COLO829 (cell line): ENCODE measurements around the gene NEDD4L.
"Not testable (repeated sequence)": the region's sequence is repeated elsewhere in the genome, so short reads cannot be mapped to it uniquely, and the experiment has no call there.

Source experiments
- DNase-seq: peaks from one replicate; pipeline ENCODE4 v3.0.0; 2012; ENCODE audit warnings: low spot score

The NEDD4L gene

DNA sequence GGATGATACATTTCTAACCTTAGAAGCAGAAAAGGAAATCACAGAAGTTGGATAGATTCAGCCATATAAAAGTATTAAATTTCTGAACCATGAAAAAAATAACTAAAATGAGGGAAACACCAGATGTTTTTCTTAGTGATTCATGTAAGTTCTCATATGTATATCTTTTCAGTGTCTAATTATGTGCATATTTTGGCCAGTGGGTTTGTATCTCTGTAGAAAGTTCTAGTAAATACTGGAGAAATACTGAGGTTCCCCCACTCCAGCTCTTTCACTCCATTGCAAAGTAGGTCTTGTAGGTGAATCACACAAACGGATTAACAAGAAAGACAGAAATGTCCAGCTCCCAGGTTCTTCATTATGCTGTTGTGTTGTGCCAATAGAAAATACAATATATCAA lies 222.3 kb downstream of the NEDD4L start:
- DNase-seq = no peak

DNA sequence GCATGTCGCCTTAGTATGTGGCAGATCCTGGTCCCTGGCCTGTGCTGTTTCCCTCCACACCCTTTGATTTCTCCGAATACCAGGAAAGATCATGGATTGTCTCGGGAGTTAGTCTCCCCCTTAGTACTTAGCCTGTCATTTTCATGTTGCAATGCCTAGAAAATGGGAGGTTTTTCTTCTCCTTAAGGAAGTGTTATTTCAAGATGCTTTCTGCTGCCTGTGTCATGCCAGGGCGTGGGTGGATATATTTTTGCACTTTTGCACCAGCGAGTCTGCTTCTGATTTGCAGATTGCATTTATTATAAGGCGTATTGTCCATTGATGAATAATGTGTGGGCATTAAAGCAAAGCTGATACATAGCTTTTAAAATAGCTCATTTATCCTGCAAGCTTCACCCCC lies 223.5 kb downstream of the NEDD4L start:
- DNase-seq = peak; percentile 59

DNA sequence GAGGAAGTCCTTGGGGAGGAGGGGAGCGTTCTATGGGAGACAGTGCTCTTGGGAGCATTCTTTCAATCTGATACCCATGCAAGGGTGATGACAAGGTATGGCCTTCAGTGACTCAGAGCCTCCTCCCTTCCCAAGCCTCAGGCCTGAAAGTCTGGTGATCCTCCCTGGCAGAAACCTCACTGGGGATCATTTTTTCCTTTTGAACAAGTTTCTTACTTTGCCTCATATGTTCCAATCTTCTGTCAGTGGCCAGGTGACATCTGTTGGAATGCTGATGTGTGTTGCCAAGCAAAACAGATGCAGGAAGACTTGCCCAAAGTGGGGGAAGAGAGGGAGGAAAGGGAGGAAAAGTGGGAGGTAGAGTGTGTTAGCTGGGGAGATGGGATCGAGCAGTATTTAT lies 224.8 kb downstream of the NEDD4L start:
- DNase-seq = no peak

DNA sequence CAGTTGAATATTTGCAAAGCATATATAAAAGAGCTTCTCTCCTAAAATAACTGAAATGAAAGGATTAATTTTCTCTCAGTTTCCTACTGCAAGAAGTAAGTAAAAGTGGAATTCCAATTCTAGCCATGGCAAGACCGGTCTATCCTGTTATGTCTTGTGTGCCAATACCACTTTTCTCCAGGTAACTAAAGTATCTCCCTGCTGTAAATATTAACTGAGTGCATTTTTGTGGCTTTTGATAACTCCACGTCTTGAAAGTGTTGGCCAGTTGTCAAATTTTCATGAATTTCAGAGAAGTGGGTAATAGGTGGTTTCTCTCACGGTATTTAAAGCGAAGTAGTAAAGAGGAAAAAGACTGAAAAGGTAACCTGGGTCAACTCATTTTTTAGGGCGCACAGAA lies 225.9 kb downstream of the NEDD4L start:
- DNase-seq = no peak

DNA sequence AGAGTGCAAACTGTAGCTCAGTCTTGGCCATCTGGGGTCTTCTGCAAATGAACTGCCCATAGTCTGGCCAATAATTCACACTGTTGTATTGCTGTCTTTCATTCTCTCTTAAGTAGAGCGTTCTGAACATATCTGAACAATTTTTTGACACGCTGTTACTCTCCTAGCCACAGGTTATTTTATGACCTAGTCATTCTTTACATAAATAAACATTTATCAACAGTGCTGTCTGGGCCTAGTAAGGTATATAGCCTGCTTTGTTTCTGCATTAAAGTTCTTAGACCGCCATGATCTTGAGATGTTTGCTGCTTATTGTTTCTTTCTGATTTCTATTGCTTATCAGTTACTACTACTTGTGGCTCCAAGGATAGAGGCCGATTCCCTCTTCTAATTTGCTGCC lies 226.4 kb downstream of the NEDD4L start:
- DNase-seq = no peak

DNA sequence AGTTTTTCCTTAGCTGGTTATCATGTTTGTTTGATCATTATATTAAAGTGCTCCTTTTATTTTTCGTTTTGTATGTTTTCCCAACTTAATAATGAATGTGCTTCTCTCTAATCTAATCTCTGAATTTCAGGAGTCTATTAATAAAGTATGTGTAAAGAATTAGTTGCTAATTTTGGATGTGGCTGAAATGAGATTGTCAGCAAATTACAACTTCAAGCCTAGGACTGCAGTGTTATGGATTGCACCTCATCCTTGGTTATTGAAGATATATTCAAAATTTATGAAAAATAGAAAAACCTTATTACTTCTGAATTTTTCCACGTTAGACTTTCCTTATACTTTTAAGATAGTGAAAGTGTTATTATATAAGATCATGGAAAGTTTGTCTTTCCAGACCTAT lies 227.7 kb downstream of the NEDD4L start:
- no peak for DNase-seq

DNA sequence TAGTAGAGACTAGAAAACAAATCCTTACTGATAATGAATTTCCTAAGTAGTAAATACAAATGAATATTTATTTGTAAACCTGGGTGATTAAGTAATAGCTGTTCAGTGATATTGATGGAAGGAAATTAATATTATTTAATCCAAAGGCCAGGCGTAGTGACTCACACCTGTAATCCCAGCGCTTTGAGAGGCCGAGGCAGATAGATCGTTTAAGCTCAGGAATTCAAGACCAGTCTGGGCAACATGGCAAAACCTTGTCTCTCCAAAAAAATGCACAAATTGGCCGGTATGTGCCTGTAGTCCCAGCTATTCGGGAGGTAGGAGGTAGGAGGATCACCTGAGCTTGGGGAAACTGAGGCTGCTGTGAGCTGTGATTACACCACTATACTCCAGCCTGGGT lies 228.2 kb downstream of the NEDD4L start:
- DNase-seq = no peak

DNA sequence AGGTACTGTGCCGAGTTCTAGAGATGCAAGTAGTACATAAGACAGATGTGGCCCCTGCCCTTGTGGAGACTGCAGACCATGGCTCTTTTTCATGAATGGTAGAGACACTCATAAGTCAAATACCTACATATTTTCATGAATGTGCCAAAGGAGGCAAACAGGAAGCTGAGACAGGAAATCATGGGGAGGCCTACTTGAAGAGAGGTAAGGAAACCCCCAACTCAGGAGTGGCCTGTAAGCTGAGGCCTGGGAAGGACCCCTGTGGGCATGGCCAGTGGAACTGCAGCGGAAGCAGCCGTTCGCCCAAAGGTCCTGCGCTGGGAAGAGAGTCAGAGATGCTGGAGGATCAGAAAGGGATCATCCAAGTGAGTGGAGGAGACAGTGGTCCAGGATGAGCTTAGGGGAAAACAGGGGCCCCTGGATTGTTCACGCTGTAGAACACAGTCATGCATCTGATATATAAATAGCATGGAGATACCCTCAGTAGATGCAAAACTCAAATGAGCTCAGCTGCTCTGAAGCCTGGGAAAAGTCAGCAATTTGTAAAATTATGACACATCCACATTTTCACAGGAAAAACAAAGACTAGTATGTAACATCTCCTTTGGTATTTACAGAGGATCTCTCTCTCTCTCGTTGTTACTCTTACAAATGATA lies 228.9 kb downstream of the NEDD4L start:
- DNase-seq = no peak

DNA sequence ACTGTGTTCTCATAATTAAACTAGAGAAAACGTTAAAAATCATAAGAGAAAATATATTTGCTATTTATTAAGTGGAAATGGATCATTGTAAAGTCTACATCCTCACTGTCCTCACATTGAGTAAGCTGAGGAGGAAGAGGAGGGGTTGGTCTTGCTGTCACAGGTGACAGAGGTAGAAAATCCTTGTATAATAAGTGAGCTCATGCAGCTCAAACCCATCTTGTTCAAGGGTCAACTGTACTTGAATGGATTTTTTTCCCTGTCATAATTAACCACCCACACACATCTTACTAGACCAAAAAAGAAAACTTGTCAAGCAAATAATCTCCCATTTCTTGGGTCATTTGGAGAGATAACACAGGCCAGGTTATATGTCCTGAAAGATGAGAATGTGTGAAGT lies 231.2 kb downstream of the NEDD4L start:
- no peak for DNase-seq

DNA sequence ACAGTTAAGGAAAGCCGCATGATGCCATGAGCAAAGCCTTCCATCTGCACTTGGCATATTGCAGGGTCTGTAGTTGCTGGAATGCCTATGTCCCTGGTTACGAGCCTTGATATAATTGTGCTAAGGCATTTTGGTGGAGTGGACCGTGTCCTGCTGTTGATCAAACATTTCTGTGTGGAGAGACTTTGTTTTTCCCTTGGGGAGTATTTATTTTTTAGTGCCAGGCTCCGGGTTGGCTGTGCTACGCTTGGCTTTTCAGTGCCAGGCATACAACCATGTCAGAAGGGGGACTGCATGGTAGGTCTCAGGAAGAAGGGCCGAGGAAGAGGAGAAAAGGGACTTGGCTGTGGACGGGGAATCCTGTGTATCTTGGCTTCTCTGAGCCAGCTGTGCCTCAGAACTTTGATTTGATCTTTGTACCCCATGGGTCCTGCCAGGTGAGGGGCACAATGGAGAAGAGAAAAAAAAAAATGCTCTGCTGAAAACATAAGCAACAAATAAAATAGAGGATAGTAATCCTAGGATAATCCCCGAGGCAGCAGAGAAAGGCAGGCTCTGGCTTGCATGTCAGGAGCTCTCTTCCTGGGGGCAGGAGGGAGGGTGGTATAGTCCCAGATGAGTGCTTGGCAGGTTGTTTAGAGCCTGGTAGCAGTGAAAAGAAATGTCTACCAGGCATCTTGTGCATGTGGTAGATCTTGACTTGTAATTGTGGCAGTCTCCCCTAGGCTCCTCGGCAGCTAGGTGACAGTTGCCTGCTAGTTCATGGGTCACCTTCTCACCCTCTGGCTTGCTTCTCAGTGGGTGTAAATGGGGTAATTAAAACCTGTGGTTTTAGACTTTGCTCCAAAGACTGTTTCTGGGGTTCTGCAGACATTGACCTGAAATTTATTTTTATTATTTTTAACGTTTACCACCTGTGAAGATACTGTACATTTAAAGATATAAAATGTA lies 233.0 kb downstream of the NEDD4L start:
- no peak for DNase-seq

DNA sequence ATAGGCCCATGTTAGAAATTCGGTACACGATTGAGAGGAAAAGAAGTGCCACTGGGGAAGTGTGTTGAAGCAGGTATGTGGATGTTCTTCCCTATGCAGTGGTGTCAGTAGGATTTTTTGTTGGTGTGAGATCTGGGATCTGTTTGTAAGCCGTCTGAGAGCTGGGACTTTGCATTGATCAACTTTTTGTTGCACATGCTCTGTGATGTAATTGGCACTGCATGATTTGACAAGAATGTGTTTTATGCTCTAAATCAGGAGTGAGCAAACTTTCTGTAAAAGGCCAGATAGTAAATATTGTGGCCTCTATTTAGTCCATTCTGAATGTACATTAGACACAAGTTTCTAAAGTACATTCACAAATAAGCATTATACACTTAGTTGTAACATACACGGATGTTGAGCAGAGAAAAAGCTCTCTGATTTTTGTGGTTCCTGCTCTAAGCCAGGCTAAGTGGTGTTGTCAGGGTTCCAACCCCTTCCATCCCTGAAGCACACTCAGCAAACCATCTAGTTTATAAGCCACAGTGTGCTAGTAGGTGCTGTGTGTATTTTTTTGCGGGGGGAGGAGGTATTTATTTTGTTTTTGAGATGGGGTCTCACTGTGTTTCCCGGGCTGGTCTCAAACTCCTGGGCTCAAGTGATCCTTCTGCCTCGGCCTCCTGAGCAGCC lies 235.6 kb downstream of the NEDD4L start:
- no peak for DNase-seq

DNA sequence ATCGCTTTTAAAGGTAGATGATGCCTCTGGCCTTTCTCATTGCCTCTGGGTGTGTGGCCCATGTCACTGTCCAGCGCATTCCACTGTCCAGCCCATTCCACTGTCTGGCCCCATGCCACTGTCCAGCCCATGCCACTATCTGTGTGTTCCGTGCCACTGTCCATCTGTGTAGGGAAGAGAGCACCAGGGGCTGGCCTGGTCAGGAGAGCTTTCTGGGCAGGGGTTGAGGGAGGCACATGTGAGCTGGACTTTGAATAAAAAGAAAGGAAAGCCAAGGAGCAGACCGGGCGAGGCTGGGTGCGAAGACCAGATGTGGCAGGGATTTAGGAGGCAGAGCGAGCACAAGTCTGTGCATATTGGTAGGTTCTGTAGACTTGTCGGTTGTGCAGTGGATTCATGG lies 236.2 kb downstream of the NEDD4L start:
- no peak for DNase-seq

DNA sequence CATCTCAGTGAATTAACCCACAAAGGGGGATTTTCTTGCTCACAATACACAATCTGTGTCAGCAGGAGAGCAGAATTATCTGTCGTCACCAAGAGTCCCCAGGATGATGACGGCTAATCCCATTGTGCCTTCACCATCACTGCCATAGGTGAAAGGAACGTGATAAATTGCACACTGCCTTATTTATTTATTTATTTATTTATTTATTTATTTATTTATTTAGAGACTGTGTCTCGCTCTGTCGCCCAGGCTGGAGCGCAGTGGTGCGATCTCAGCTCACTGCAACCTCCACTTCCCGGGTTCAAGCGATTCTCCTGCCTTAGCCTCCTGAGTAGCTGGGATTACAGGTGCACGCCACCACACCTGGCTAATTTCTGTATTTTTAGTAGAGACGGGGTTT lies 238.8 kb downstream of the NEDD4L start:
- not testable (repeated sequence) for DNase-seq

DNA sequence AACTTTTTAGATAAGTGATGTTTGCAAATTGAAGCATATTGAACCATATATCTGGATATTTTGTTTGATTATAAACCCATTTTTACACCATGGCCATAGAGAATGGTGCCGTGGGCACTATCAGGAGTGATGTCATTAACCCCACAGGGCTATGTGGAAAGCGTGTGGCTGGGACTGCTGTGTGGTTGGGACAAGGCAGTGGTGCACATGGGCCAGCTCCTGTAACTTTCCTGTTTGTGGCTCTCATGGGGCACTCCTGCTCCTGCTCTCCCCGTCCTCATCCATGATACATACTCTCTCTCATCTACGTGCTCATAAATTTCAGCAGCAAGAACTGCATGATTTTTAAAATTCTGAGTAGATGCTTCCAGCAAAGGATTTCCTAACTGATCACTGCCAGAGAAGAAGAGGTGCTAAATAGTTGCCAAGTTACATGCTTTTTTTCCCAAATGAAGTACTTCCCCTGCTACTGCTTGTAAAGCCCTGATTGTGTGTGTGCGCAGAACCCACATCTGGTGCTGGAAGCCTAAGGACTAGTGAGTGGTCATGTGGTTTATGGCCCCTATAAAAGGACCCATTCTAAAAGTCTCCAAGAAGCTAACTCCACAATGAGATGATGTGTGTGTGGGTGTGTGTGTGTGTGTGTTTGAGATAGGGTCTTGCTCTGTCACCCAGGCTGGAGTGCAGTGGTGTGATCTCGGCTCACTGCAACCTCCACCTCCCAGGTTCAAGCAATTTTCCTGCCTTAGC lies 240.8 kb downstream of the NEDD4L start:
- no peak for DNase-seq

DNA sequence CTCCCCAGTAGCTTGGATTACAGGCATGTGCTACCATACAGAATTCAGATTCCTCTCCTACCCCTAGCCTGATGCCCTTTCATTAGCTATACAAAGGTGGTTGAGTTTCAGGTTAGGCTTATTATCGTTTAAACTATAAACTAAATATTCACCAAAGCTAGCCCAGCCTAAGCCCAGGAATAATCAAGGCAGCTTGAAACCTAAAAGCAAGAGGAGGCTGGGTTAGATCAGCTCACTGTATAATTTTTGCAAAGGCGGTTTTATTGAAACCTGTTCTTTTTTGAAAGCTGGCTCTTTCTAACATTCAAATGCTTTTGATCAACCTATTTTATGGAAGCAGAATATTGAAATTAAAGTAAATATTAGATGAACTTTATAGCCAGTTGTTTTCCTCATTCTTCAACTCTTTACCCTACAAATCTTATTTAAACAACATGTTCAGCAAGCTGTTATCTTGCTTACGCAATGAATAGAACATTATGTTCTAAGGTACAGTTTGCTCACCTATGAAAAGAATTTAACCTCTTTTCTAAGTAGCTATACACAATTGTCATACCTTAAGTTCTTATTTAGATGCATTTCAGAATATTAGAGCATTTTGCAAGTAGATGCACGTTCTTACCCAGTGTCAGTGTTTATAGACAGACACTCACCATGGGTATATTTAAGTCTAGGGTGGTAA lies 241.6 kb downstream of the NEDD4L start:
- no peak for DNase-seq

DNA sequence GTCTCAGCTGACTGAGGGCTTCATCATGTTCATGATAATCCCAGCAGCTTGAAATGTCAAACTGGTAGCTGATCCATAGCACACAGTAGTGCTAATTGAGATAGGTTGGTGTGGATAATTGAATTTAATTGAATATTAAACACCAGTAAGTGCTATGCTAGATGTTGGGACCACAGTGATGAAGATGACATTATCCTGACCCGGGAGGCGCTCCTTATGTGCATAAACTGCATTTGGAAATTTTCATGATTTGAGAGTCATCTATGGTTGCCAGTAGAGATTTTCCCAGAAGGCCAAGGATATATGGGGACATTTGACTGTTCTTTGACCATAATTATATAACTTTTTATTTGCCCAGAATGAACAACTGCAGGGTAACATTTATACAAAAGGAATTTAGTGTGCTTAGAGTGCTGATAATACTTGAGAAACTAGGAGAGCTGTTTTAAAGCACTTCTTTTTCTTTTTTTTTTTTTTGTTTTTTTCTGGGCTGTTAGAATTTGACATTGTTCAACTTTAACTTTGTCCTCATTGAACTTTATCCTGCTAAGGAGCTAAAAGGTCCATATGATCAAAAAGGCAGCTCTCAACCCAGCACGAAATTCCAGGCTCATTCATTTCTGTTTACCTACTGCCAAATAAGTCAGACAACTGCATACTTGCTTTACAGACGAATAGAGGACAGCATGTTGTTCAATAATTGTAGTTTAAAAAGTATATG lies 242.8 kb downstream of the NEDD4L start:
- DNase-seq = no peak

DNA sequence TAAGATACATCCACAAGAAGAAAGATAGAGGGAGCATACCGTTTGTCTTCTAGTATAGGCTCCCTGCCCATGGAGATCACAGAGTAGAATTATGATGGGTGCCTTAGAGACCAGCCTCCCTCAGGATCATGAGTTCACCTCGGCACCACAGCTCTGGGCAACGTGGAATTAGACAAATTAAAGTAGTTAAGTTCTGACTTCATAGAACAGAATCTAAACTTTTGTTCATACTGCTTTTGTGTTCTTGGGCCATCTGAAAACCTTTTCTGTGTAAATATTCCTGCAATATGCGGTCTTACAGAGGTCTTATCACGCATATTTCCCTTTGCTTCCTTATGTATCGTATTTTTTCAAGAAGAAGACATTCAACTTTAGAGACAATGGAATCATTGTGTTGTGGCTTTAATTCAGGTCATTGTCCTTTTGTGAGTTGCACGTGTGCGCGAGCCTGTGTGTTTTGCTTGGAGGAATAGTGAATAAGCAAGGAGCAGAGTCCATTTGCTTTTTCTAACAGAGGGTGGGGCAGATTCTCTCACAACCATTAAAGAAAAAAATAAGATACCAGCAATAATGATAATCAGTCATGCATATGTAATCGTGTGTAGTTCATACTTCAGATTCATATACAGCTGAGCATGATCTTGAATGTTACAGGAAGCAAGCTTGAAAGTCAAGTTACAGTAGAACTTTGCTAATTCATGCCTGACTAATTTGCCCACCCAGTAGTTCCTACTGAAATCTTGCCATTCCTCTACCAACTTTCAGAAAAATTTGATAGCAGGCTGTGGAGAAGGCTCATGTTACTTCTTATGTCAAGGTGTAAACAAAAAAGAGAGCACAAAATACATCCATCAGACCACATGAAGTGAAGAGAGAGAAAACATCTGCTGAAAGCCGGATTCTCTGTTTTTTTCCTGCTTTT lies 243.6 kb downstream of the NEDD4L start:
- DNase-seq = peak; percentile 35

DNA sequence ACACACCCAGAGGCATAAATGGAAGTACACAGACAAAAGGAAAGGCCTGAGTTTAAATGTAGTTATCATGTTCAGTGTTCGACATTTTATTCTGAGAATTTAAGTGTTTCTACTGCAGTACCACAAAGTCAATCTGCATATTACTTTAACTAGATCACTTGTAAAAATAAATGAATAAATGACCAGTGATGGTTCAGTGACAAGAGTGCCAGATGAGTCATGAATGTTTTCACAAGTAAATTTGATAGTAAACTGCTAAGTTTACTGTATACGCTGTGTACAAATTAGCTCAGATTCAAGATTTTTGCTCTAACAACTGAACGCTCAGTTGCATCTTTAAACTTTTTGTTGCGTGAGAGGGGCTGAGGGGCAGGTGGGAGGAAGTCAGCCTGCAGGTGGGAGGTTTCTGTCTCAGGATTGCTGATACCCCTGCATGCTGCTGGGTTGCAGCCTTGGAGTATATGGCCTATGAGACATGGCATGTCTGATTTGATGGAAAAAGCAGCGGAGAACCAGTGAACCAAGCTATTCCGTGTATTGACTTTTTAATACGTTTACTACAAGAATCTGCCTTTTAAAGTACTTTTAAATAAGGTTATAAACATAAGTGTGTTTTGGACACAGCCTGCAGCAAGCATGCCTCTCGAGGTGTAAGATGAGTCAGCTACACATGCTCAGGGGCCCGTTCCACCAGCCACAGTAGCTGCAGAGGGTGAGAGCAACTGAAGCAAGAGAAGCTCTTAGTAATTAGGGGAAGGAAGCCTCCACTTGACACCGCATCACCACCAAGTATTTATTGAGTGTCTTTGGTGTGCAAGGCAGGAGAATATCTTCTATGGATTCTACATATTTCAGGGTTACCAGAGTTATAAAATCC lies 245.1 kb downstream of the NEDD4L start:
- DNase-seq = no peak
